Immature natural killer cell (primary cell): Measurements from ENCODE around the gene ARMCX6. TPM values are rescaled to one million over a fixed set of nuclear protein-coding genes. Genes with fewer than 3 reads are reported as not detected.
"Not testable (repeated sequence)": the region's sequence is repeated elsewhere in the genome, so short reads cannot be mapped to it uniquely, and the experiment has no call there.

ENCODE experiments used
- DNase-seq, 3 donors: peaks; one replicate each; pipeline ENCODE4 v3.0.0; 2022; ENCODE audit warnings: mixed read lengths in 1 of 3
- H3K27ac Mint-ChIP-seq, 6 donors: one replicate each; pipeline ENCODE4 v1.8.0; 2020; ENCODE audit warnings: mixed read lengths in 6 of 6, mild to moderate bottlenecking in 5 of 6, inconsistent platforms in 4 of 6, moderate library complexity in 3 of 6
- H3K27me3 Mint-ChIP-seq, 3 donors: one replicate each; pipeline ENCODE4 v1.8.0; 2020 to 2021; ENCODE audit warnings: low read depth in 3 of 3, mild to moderate bottlenecking in 3 of 3, mixed read lengths in 3 of 3, moderate library complexity in 3 of 3, inconsistent platforms in 1 of 3
- H3K36me3 Mint-ChIP-seq, 3 donors: one replicate each; pipeline ENCODE4 v1.8.0; 2020; ENCODE audit warnings: mixed read lengths in 3 of 3, inconsistent platforms in 2 of 3, mild to moderate bottlenecking in 2 of 3
- H3K4me1 Mint-ChIP-seq, 2 donors: one replicate each; pipeline ENCODE4 v1.8.0; 2020; ENCODE audit warnings: inconsistent platforms in 2 of 2, mild to moderate bottlenecking in 2 of 2, mixed read lengths in 2 of 2, moderate library complexity in 1 of 2
- H3K4me3 Mint-ChIP-seq, 5 donors: one replicate each; pipeline ENCODE4 v1.8.0; 2020; ENCODE audit warnings: mild to moderate bottlenecking in 5 of 5, mixed read lengths in 5 of 5, inconsistent platforms in 3 of 5, moderate library complexity in 3 of 5
- H3K9me3 Mint-ChIP-seq, 6 donors: one replicate each; pipeline ENCODE4 v1.8.0; 2020; ENCODE audit warnings: mild to moderate bottlenecking in 6 of 6, mixed read lengths in 6 of 6, inconsistent platforms in 4 of 6, moderate library complexity in 3 of 6
- polyA plus RNA-seq, 3 donors: library from polyadenylated mRNA; unstranded; fragments of 300-500 nt; fragmentation: Illumina TruSeq; gene quantifications; one replicate each; pipeline ENCODE4 v1.2.3, GENCODE V29; 2021

The ARMCX6 gene
- polyA plus RNA-seq, result 10 to 100 TPM; 38.0 to 58.2 (median 38.5) TPM

DNA sequence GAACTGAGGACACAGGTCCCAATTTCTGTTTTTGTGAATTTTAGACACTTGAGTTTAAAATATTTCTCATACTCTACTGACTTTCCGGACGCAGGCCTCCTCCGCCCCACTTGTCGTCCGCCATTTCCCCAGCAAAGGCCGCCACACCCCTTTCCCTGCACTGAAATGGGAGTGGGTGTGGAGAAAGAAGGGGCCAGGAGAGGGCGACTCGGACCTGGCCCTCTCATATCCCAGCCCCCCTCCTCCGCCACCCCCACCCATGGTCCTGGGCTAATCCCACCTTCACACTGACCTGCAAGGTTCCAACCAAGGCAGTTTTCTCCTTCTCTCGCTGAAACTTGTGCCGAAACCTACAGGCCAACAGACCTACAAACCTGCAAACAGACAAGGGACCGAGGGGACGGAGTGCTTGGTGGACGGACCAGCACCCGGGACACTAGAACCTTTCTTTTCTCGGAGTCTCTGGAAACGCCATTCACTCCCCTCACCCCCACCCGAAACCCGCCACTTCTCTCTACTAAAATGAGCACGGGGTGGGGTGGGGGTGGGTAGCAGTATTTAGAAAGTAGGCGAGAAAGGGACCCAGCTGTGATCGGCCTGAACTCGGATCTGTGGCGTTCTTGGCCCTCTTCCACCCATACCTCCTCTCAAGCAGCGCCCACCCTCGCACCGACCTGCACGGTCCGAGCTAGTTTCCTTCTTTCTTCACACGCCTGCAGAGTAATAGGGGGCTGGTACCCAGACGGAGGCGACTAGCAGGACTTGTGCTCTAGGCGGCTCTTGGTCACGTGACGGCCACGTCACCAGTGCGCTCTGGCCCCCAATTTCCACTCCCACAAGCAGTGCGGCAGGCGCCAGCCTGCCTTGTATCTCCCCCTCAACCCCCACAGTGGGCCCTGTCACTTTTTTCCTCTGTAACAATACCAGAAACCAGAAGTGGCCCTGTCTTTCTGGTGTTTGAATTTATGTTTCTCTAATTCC is at the start of gene ARMCX6:
TSS of gene ARMCX6 (minus strand) at position 790 of the 981 bp plus-strand sequence. CDS start 1,380 bp downstream, outside the sequence.
- Mint-ChIP-seq H3K4me1 (peaks cover 15 to 24% of the 10 kb centered on the region in 2 donors), H3K9me3 (no peaks in the 10 kb centered on the region), H3K4me3 (peak within 1 kb of the TSS; percentile 93 to 96 (median 94)), H3K27ac (peak within 1 kb of the TSS; percentile 84 to 96 (median 93)), H3K36me3 (no peaks in the 10 kb centered on the region), H3K27me3 (peaks cover 0 to 6% (median 2%) of the 10 kb centered on the region in 3 donors)
- peak; percentile 70 to 77 (median 76) for DNase-seq

DNA sequence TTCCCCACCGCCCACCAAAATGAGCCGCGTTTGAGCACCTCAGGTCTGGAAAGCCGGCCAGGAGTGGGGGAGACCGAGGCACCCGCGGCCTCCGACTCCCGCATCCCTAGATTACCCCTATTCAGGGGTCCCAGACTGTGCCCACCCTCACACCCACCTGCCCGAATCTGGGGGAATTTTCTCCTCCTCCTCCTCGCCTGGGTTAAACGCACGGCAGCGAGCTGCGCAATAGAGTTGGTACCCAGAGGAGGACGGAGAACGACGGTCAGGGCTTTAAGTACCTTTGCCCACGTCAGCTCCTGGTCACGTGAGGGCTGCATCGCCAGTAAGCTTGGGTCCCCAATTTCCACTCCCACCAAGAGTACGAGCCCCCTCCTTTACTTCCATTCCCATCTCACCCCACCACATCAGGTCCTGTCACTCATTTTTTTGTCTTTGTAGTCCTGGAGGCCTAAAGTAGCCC is 41.8 kb upstream of the ARMCX6 start, which contains the start of gene ARMCX2:
TSS of gene ARMCX2 (minus strand) at position 250 of the 463 bp plus-strand sequence. CDS start 2,262 bp downstream, outside the sequence.
- peak in 1 of 3 donors; percentile 5 for DNase-seq
- H3K27ac Mint-ChIP-seq, result no peak within 1 kb of the TSS
- H3K36me3 Mint-ChIP-seq, result no peaks in the 10 kb centered on the region
- H3K9me3 Mint-ChIP-seq, result peaks cover 0 to 2% (median 0%) of the 10 kb centered on the region in 6 donors
- H3K27me3 Mint-ChIP-seq, result peaks cover 0 to 31% (median 8%) of the 10 kb centered on the region in 3 donors
- H3K4me1 Mint-ChIP-seq, result peaks cover 18 to 19% of the 10 kb centered on the region in 2 donors
- peak within 1 kb of the TSS; percentile 80 to 85 (median 84) for H3K4me3 Mint-ChIP-seq

DNA sequence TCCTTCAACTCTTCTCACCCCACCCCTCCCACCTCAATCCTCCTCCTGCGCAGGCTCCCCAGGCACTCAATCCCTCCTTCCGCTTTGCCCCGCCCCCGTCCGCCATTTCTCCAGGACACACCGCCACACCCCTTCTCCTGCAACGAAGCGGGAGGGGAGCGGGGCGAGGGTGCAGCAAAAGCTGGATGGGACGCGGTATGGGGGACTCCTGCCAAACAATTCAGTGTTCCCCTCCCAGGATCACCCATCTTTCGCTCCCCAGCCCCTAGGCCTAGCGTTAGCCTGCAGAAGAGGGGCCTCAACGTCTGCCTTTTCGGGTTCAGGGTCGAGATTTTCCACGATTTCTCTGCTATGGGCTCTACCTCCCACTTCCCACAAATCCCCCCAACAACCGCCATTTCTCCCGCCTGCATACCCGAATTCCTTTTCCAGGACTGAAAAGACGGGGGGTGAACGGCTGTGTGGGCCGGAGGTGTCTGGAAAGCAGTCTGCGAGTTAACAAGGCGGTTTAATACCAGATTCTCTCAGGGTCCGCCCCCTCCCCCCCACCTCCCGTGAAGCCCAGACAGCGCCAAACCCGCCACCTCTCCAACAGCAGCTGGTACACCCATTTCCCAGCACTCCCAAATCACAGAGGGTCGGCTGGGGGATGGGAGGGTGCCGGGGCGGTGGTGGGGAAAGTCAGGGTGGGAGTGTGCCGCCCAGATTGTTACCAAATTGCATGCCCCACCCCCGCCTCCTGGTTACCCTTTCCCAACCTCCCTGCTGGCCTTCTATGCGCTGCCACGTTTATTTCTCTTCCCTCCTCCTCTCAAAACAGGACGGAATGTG is 41.1 kb upstream of the ARMCX6 start:
- H3K27ac Mint-ChIP-seq, result peak overlapping the region in 1 of 6 donors; percentile 18
- H3K4me3 Mint-ChIP-seq, result peak overlapping the region; percentile 80 to 85 (median 84)
- H3K27me3 Mint-ChIP-seq, result peaks cover 0 to 27% (median 8%) of the 10 kb centered on the region in 3 donors
- peak; percentile 19 to 23 (median 22) for DNase-seq
- H3K4me1 Mint-ChIP-seq, result peaks cover 18 to 19% of the 10 kb centered on the region in 2 donors
- H3K9me3 Mint-ChIP-seq, result peaks cover 0 to 2% (median 0%) of the 10 kb centered on the region in 6 donors
- H3K36me3 Mint-ChIP-seq, result no peaks in the 10 kb centered on the region

DNA sequence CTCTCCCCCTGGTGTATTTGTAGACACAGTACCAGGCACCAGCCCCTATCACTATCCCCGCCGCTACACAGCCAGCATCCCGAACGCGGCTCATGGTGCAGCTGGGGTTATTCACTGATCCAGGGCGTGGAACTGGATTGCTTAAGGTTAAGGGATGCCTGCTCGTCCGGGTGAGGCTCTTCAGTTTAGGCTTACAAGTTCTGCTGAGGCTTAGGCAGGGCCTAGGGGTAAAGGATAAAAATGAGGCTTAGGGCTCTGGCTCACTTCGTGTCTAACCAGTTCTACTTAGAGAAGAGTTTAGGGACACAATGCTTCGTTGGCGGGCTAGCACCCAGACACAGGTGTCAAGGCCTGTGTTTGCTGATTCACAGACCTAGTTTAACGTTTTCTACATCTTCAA is 39.7 kb upstream of the ARMCX6 start:
- Mint-ChIP-seq H3K4me1 (peaks cover 18 to 19% of the 10 kb centered on the region in 2 donors), H3K27me3 (peaks cover 0 to 25% (median 8%) of the 10 kb centered on the region in 3 donors), H3K36me3 (no peaks in the 10 kb centered on the region), H3K27ac (no peak overlapping the region), H3K9me3 (peaks cover 0 to 2% (median 0%) of the 10 kb centered on the region in 6 donors), H3K4me3 (peak overlapping the region in 2 of 5 donors; percentile 39 to 40)
- no peak for DNase-seq

DNA sequence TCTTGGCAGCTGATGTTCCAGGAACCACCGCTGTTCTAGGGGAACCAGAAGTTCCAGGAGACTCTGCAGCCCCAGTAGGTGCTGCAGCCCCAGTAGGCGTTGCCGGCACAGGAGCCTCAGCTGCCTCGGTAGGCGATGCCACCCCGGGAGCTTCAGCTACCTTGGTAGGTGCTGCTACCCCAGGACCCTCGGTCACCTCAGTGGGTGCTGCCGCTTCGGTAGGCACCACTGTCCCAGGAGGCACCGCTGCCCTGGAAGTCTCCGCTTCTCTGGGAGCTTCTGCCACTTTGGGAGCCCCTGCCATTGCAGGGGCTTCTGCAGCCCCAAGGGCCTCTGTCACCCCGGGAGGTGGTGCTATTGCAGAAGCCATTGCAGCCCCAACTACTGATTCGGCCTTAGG is 39.0 kb upstream of the ARMCX6 start:
- Mint-ChIP-seq H3K27ac (no peak overlapping the region), H3K27me3 (peaks cover 0 to 25% (median 8%) of the 10 kb centered on the region in 3 donors), H3K4me1 (peaks cover 18 to 19% of the 10 kb centered on the region in 2 donors), H3K9me3 (peaks cover 0 to 2% (median 0%) of the 10 kb centered on the region in 6 donors), H3K36me3 (no peaks in the 10 kb centered on the region), H3K4me3 (no peak overlapping the region)
- no peak for DNase-seq

DNA sequence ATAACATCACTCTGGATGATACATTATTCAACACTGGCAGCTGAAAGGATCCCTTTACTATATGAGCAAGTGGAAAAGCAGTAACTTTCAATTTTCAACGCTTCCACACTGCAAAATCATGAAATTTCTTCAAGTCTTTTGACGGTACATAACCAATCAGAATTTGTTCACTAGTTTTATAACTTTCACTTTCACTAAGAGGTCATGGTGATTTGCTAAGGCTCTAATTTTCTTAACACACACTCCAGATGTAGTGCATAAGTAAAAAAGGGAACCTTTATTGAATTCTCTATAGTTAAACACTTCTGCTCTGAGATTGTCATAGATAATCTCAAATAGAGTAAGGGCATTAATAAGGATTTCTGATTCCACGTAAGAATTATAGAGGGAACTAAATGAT is 37.7 kb upstream of the ARMCX6 start:
- peaks cover 0 to 17% (median 3%) of the 10 kb centered on the region in 3 donors for H3K27me3 Mint-ChIP-seq
- DNase-seq, result no peak
- peaks cover 0 to 2% (median 0%) of the 10 kb centered on the region in 6 donors for H3K9me3 Mint-ChIP-seq
- H3K4me1 Mint-ChIP-seq, result peaks cover 18 to 19% of the 10 kb centered on the region in 2 donors
- peak overlapping the region; percentile 51 to 60 (median 55) for H3K4me3 Mint-ChIP-seq
- no peaks in the 10 kb centered on the region for H3K36me3 Mint-ChIP-seq
- peak overlapping the region in 5 of 6 donors; percentile 8 to 79 (median 48) for H3K27ac Mint-ChIP-seq

DNA sequence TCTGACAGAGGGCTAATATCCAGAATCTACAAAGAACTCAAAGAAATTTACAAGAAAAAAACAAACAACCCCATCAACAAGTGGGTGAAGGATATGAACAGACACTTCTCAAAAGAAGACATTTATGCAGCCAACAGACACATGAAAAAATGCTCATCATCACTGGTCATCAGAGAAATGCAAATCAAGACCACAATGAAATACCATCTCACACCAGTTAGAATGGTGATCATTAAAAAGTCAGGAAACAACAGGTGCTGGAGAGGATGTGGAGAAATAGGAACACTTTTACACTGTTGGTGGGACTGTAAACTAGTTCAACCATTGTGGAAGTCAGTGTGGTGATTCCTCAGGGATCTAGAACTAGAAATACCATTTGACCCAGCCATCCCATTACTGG is 29.9 kb upstream of the ARMCX6 start:
- H3K36me3 Mint-ChIP-seq, DNase-seq, H3K4me3 Mint-ChIP-seq, H3K4me1 Mint-ChIP-seq, H3K27ac Mint-ChIP-seq, H3K9me3 Mint-ChIP-seq, H3K27me3 Mint-ChIP-seq: not testable (repeated sequence)

DNA sequence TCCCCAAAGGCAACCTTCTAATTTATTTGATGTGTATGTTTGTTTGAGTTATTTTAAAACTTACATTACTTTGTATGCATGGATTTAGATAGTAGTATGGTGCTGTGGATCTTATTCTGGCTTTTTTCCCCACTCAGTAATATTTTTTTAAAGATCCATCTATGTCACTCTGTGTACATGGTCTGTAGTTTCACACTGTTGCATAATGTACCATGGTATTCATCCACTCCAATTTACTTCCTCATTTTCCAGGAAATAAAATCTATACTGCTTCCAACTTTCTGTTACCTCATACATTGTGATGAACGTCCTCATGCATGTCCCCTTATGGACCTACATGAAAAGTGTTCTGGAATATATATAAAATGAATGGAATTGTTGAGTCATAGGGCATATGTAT is 24.3 kb upstream of the ARMCX6 start:
- DNase-seq, result no peak
- H3K9me3 Mint-ChIP-seq, result peaks cover 0 to 1% (median 0%) of the 10 kb centered on the region in 6 donors
- H3K36me3 Mint-ChIP-seq, result peaks cover 0 to 5% (median 0%) of the 10 kb centered on the region in 3 donors

DNA sequence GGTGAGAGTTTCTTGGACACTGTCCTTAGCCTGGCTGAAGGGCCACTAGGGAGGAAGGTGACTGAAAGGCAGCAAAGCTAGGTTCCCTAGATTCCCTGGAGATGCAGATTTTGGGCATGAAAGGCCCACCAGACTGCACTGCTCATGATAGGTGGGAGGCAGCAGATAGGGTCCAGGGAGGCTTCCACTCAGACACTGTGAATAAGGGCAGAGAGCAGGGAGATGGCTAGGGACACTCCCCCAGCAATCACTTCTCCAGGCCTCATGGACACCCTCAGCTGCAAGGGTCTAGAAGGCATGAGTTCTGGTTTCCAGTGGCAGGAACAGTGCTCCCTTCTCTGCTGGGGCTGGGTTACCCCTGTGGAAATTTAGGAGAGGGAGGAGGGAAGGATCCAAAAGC is 21.8 kb upstream of the ARMCX6 start:
- H3K4me3 Mint-ChIP-seq, result no peak overlapping the region
- peaks cover 0 to 5% (median 0%) of the 10 kb centered on the region in 3 donors for H3K36me3 Mint-ChIP-seq
- peaks cover 0 to 2% (median 0%) of the 10 kb centered on the region in 3 donors for H3K27me3 Mint-ChIP-seq
- peaks cover 0 to 1% (median 0%) of the 10 kb centered on the region in 6 donors for H3K9me3 Mint-ChIP-seq
- DNase-seq, result no peak
- no peak overlapping the region for H3K27ac Mint-ChIP-seq
- no peaks in the 10 kb centered on the region for H3K4me1 Mint-ChIP-seq

More for the DNA sequence above, 24.3 kb upstream of the ARMCX6 start:
- peaks cover 0 to 2% (median 0%) of the 10 kb centered on the region in 3 donors for H3K27me3 Mint-ChIP-seq
- H3K4me1 Mint-ChIP-seq, result no peaks in the 10 kb centered on the region
- no peak overlapping the region for H3K27ac Mint-ChIP-seq
- H3K4me3 Mint-ChIP-seq, result no peak overlapping the region

DNA sequence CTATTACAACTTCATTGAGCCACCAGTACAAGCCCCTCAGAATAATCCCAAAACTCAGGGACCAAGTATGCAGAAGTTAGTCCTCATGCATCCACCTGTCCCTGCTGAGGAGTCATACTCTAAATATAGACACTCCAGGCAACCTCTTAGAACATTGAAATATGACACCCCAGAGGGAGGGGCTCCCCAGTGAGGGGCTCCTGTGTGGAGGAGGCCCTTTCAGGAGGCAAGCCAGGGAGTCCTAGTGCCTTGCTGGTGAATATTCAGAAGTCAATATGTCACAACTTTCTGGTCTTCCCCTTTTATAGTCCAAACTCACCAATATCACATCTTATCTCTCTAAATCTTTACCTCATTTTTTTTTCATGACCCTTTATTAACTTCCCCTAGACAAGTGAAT is 1.6 kb upstream of the ARMCX6 start:
- peak overlapping the region in 2 of 6 donors; percentile 15 to 31 for H3K27ac Mint-ChIP-seq
- no peak overlapping the region for H3K4me3 Mint-ChIP-seq
- no peaks in the 10 kb centered on the region for H3K9me3 Mint-ChIP-seq
- DNase-seq, result no peak
- H3K36me3 Mint-ChIP-seq, result no peaks in the 10 kb centered on the region
- H3K27me3 Mint-ChIP-seq, result peaks cover 6 to 13% (median 7%) of the 10 kb centered on the region in 3 donors
- peaks cover 31 to 40% of the 10 kb centered on the region in 2 donors for H3K4me1 Mint-ChIP-seq

DNA sequence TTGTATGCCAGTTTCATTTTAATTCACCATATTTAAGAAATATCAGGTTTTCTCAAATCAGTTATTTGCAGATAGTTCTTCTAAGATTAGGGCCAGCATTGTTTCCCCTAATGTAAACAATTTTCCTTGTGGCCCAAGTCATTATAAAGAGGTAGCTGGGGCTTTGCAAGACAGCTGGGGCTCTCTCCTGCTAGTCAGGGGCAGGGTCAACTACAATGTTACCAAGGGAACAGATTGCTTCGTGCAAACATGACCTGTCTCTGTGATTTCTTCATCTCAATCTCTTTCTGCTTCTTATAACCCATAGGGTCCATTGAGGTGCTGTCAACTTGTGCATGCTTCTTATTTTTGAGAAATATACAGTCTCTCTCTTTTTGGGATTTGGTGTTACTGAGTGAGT is 12.1 kb downstream of the ARMCX6 start:
- no peaks in the 10 kb centered on the region for H3K9me3 Mint-ChIP-seq
- DNase-seq, result no peak
- no peak overlapping the region for H3K27ac Mint-ChIP-seq
- H3K4me3 Mint-ChIP-seq, result no peak overlapping the region
- H3K27me3 Mint-ChIP-seq, result peaks cover 2 to 10% (median 3%) of the 10 kb centered on the region in 3 donors
- no peaks in the 10 kb centered on the region for H3K4me1 Mint-ChIP-seq
- H3K36me3 Mint-ChIP-seq, result no peaks in the 10 kb centered on the region

DNA sequence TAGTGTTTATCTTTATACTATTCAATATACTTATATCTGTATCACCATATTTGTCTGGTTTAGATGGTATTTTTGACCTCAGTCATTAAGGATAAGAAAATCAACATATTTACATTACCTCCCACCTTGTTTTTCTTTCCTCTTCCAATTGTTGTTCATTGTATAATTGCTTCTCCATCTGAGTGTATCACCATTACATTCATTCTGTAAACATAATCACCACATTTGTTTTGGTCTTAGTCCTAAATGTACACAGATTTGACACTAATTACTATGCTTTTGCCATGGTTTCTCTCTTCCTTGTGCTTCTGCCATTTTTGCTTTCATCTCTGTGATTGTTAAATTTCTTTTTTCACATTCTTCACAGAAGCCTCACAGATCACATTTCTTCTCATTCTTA is 12.7 kb downstream of the ARMCX6 start:
- Mint-ChIP-seq H3K4me3 (no peak overlapping the region), H3K27me3 (peaks cover 2 to 10% (median 3%) of the 10 kb centered on the region in 3 donors)

DNA sequence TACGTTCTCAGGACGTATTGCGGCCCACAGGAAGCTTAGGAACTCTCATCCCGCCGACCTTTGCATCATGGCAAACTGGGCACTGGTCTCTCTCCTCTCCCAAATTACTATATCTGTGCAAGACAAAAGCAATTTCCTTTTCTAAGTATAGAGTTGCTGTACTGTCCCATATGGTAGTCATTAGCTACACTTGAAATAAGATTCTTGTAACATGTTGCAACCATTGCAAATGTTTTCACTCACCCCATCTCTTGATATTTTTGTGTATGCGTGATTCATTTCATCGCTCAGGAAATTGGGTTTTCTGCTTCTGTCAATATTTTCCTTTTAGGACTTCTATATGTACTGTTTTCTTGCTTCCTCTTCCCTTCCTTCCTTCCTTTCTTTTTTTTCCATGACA is 15.7 kb downstream of the ARMCX6 start:
- Mint-ChIP-seq H3K36me3 (no peaks in the 10 kb centered on the region), H3K27me3 (peaks cover 2 to 9% (median 3%) of the 10 kb centered on the region in 3 donors), H3K9me3 (no peaks in the 10 kb centered on the region), H3K27ac (no peak overlapping the region), H3K4me3 (no peak overlapping the region), H3K4me1 (no peaks in the 10 kb centered on the region)
- DNase-seq, result no peak

More for the DNA sequence above, 12.7 kb downstream of the ARMCX6 start:
- Mint-ChIP-seq H3K36me3 (no peaks in the 10 kb centered on the region), H3K9me3 (no peaks in the 10 kb centered on the region), H3K27ac (no peak overlapping the region), H3K4me1 (no peaks in the 10 kb centered on the region)
- DNase-seq, result no peak
